ENCODE data around the gene RIMKLB. TPM values are rescaled to one million over a fixed set of nuclear protein-coding genes. Genes with fewer than 3 reads are reported as not detected.

RIMKLB gene
- total and polyA plus RNA-seq, 10 of the 15 experiments (the other 5 are each of a cell fraction or from before 2014, with no cell fraction given): 0.15 to 0.83 (median 0.46) TPM

GRCh38 chr12:8709124-8709830 is 11.5 kb downstream of the RIMKLB start:
- 27% methylated on average over 6 of the region's 6 CpGs for WGBS (ENCODE audit: insufficient coverage, insufficient replicate concordance, low lambda C conversion rate, missing lambda C conversion rate)
- BruUV-seq (replicated peaks): no TSS peak
- no peaks in the 10 kb centered on the region for H3K79me2 ChIP-seq (ENCODE audit: control insufficient read depth, insufficient read depth, low read length)
- intact Hi-C loops (cut with micrococcal nuclease; ENCODE audit: unreplicated experiment) (no loop called here), in situ Hi-C loops (cut with MboI) (no loop called here)
- ChIA-PET RAD21 (ENCODE audit: unreplicated experiment) (no interaction called here), CTCF (no interaction called here), SMC1A (ENCODE audit: uncharacterized antibody, unreplicated experiment) (no interaction called here), POLR2A (no interaction called here)
- H3K27ac ChIP-seq (ENCODE audit: control insufficient read depth, insufficient read depth): no peak overlapping the region
- DNase-seq (ENCODE audit: low read depth, low spot score): no peak
- no peaks in the 10 kb centered on the region for H4K20me1 ChIP-seq (ENCODE audit: control insufficient read depth, insufficient read depth)
- no peaks in the 10 kb centered on the region for H3K36me3 ChIP-seq (ENCODE audit: control insufficient read depth in 2 of 2, insufficient read depth in 2 of 2, low read length in 1 of 2)
- H3K9ac ChIP-seq (ENCODE audit: control insufficient read depth, insufficient read depth, low read length): no peak overlapping the region
- no peak overlapping the region for H2AFZ ChIP-seq (ENCODE audit: control insufficient read depth, low read depth, low read length)
- ATAC-seq: no peak
- H3K4me3 ChIP-seq: no peak overlapping the region
- no peaks in the 10 kb centered on the region for H3K9me3 ChIP-seq (replicated peaks; ENCODE audit: control insufficient read depth, insufficient read depth, low read length)
- peaks cover 0 to 4% of the 10 kb centered on the region in 2 experiments; a peak in 3 of 4 replicates for H3K27me3 ChIP-seq (replicated peaks in 1 of 2; ENCODE audit: control insufficient read depth in 2 of 2, insufficient read depth in 2 of 2, low read length in 1 of 2)
- H3K4me2 ChIP-seq (ENCODE audit: control insufficient read depth, insufficient read depth): no peak overlapping the region
- H3K4me1 ChIP-seq (ENCODE audit: control insufficient read depth, insufficient read depth, low read length): peaks cover 4% of the 10 kb centered on the region; the same call in 1 of the 2 replicates
- FAIRE-seq: no peak
- TF ChIP-seq USF1 (IDR thresholded peaks at IDR 0.05; ENCODE audit: borderline replicate concordance, extremely low read length, insufficient read depth, low read depth, low read length) (no peak), BACH1 (IDR thresholded peaks at IDR 0.05; ENCODE audit: borderline replicate concordance) (no peak), IKZF2 (IDR thresholded peaks at IDR 0.05) (peak in 1 of 2 experiments; percentile 12; a peak in 1 of 4 replicates), RAD21 (IDR thresholded peaks at IDR 0.05; ENCODE audit: insufficient read depth, low read depth, low read length) (no peak), ATF2 (IDR thresholded peaks at IDR 0.05; ENCODE audit: low read length) (no peak), CBX5 (IDR thresholded peaks at IDR 0.05; ENCODE audit: low read depth) (no peak), CHD2 (IDR thresholded peaks at IDR 0.05; ENCODE audit: borderline replicate concordance, low read depth, low read length) (no peak), ATF3 (IDR thresholded peaks at IDR 0.05; ENCODE audit: borderline replicate concordance, extremely low read depth, low read depth, low read length) (no peak), ZBTB33 (IDR thresholded peaks at IDR 0.05) (no peak), SIX5 (IDR thresholded peaks at IDR 0.05; ENCODE audit: low read depth, low read length, severe bottlenecking) (no peak), RUNX3 (IDR thresholded peaks at IDR 0.05; ENCODE audit: low read length) (peak; percentile 57; the same call in 1 of the 2 replicates), ZBTB11 (CRISPR knock-in tag; IDR thresholded peaks at IDR 0.05) (no peak)
